Stimulated activated CD4-positive, alpha-beta T cell treated with anti-CD3 and anti-CD28 coated beads, TNF-alpha, amount 100 ng/mL, for 48 hours (primary cell): Measurements from ENCODE around the gene ZNF778.
"Not testable (repeated sequence)": the region's sequence is repeated elsewhere in the genome, so short reads cannot be mapped to it uniquely, and the experiment has no call there.

ENCODE experiments used
- DNase-seq, 3 donors: peaks; one replicate each; pipeline ENCODE4 v3.0.0-alpha.2; 2020; ENCODE audit warnings: low read depth in 3 of 3

ZNF778 gene

GRCh38 chr16:89256651-89257254 lies 39.2 kb downstream of the ZNF778 start:
- peak; percentile 46 to 73 (median 73) for DNase-seq

GRCh38 chr16:89257281-89257731 lies 39.8 kb downstream of the ZNF778 start:
- DNase-seq = no peak

GRCh38 chr16:89257757-89258465 lies 40.4 kb downstream of the ZNF778 start:
- DNase-seq = no peak

GRCh38 chr16:89259901-89260300 lies 42.4 kb downstream of the ZNF778 start:
- not testable (repeated sequence) for DNase-seq

- DNase-seq = no peak
These were observed 44.4 kb downstream of the ZNF778 start for GRCh38 chr16:89261691-89262563.

GRCh38 chr16:89264800-89265550 lies 47.5 kb downstream of the ZNF778 start:
- no peak for DNase-seq

GRCh38 chr16:89265647-89266046 lies 48.1 kb downstream of the ZNF778 start:
- no peak for DNase-seq

- no peak for DNase-seq
These were observed 49.1 kb downstream of the ZNF778 start for GRCh38 chr16:89266521-89267134.

GRCh38 chr16:89267746-89268145 lies 50.2 kb downstream of the ZNF778 start:
- DNase-seq = not testable (repeated sequence)

- DNase-seq = no peak
These were observed 51.1 kb downstream of the ZNF778 start for GRCh38 chr16:89268585-89268984.

- DNase-seq = no peak
These were observed 51.7 kb downstream of the ZNF778 start for GRCh38 chr16:89268987-89269735.

GRCh38 chr16:89269805-89270665 lies 52.5 kb downstream of the ZNF778 start:
- no peak for DNase-seq

GRCh38 chr16:89270666-89271345 lies 53.3 kb downstream of the ZNF778 start:
- no peak for DNase-seq

GRCh38 chr16:89272631-89273030 lies 55.1 kb downstream of the ZNF778 start:
- no peak for DNase-seq

- no peak for DNase-seq
These were observed 56.4 kb downstream of the ZNF778 start for GRCh38 chr16:89273741-89274472.

GRCh38 chr16:89274561-89275283 lies 57.2 kb downstream of the ZNF778 start:
- no peak for DNase-seq

- DNase-seq = no peak
These were observed 57.7 kb downstream of the ZNF778 start for GRCh38 chr16:89275284-89275584.
